ENCODE data around the gene YPEL1. TPM values are rescaled to one million over a fixed set of nuclear protein-coding genes. Genes with fewer than 3 reads are reported as not detected.

The YPEL1 gene
- total RNA-seq, result 1 to 10 TPM; 1.5 to 5.1 (median 2.4) TPM

GRCh38 chr22:21735200-21736083 is at the start of gene YPEL1:
YPEL1 (minus strand) TSS chr22:21735794; CDS start chr22:21710744, 25,050 bp downstream.
- Histone ChIP-seq H3K36me3 (no peaks in the 10 kb centered on the region), H3K9me3 (no peaks in the 10 kb centered on the region), H3K27me3 (no peaks in the 10 kb centered on the region), H3K4me1 (peaks cover 19% of the 10 kb centered on the region), H3K27ac (peak within 1 kb of the TSS; percentile 73), H3K4me3 (peak within 1 kb of the TSS; percentile 68)
- under 1% methylated on average over 31 of the region's 102 CpGs for WGBS
- peak; percentile 96 to 97 for DNase-seq (ENCODE audit: low spot score in 2 of 2)
- peak; percentile 16 to 79 for TF ChIP-seq POLR2A (IDR thresholded peaks at IDR 0.05)
- TF ChIP-seq EP300 (IDR thresholded peaks at IDR 0.05), result no peak

DNA sequence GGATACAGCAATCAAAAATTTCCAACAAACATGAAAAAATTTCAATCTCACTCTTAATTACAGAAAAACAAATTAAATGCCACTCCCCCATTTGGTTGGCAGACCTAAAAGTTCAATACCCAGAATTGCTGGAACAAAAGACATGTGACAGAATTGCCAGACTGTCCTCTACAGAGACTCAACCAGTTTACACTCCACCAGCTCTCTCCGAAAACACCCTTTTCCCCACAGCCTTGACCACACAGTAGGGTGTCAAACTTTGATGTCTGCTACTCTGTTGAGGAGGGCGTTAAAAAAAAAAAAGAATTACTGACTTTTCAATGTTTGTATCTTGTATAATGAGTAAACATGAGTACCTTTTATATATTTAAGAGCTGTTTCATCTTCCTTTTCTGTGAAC is 44.7 kb upstream of the YPEL1 start:
- H3K4me3 ChIP-seq, result no peak overlapping the region
- no peaks in the 10 kb centered on the region for H3K27me3 ChIP-seq
- H3K27ac ChIP-seq, result no peak overlapping the region
- TF ChIP-seq CTCF (IDR thresholded peaks at IDR 0.05) (no peak), EP300 (IDR thresholded peaks at IDR 0.05) (no peak), POLR2AphosphoS5 (IDR thresholded peaks at IDR 0.05) (no peak), POLR2A (IDR thresholded peaks at IDR 0.05) (no peak)
- peaks cover 39% of the 10 kb centered on the region for H3K36me3 ChIP-seq
- no peaks in the 10 kb centered on the region for H3K9me3 ChIP-seq
- WGBS, result 94% methylated on average over 2 of the region's 2 CpGs
- no peaks in the 10 kb centered on the region for H3K4me1 ChIP-seq
- DNase-seq (ENCODE audit: low spot score in 2 of 2), result peak in 1 of 2 donors; percentile 2

- no peak for DNase-seq (ENCODE audit: low spot score in 2 of 2)
- WGBS, result 83% methylated on average over 2 of the region's 2 CpGs
- peaks cover 2% of the 10 kb centered on the region for H3K4me1 ChIP-seq
- no peaks in the 10 kb centered on the region for H3K9me3 ChIP-seq
- no peak overlapping the region for H3K4me3 ChIP-seq
- H3K27me3 ChIP-seq, result no peaks in the 10 kb centered on the region
- TF ChIP-seq CTCF (IDR thresholded peaks at IDR 0.05), result no peak
- no peak for TF ChIP-seq POLR2AphosphoS5 (IDR thresholded peaks at IDR 0.05)
- no peak for TF ChIP-seq EP300 (IDR thresholded peaks at IDR 0.05)
- no peak for TF ChIP-seq POLR2A (IDR thresholded peaks at IDR 0.05)
- H3K36me3 ChIP-seq, result peaks cover 33% of the 10 kb centered on the region
- H3K27ac ChIP-seq, result no peak overlapping the region
These were observed 43.9 kb upstream of the YPEL1 start for GRCh38 chr22:21779444-21779843.

- Histone ChIP-seq H3K4me1 (peaks cover 2% of the 10 kb centered on the region), H3K27ac (no peak overlapping the region), H3K36me3 (peaks cover 27% of the 10 kb centered on the region), H3K4me3 (no peak overlapping the region), H3K9me3 (no peaks in the 10 kb centered on the region), H3K27me3 (no peaks in the 10 kb centered on the region)
- peak in 1 of 2 donors; percentile 35 for DNase-seq (ENCODE audit: low spot score in 2 of 2)
- TF ChIP-seq POLR2A (IDR thresholded peaks at IDR 0.05) (no peak), EP300 (IDR thresholded peaks at IDR 0.05) (no peak), CTCF (IDR thresholded peaks at IDR 0.05) (no peak), POLR2AphosphoS5 (IDR thresholded peaks at IDR 0.05) (no peak)
- 88% methylated on average over 4 of the region's 4 CpGs for WGBS
These were observed 43.2 kb upstream of the YPEL1 start for GRCh38 chr22:21778705-21779363.

GRCh38 chr22:21771631-21771976 is 36.0 kb upstream of the YPEL1 start:
- H3K4me3 ChIP-seq, result no peak overlapping the region
- H3K27me3 ChIP-seq, result no peaks in the 10 kb centered on the region
- H3K36me3 ChIP-seq, result peaks cover 61% of the 10 kb centered on the region
- 98% methylated on average over 4 of the region's 4 CpGs for WGBS
- no peak overlapping the region for H3K27ac ChIP-seq
- peaks cover 2% of the 10 kb centered on the region for H3K4me1 ChIP-seq
- H3K9me3 ChIP-seq, result no peaks in the 10 kb centered on the region
- TF ChIP-seq POLR2A (IDR thresholded peaks at IDR 0.05), result no peak
- TF ChIP-seq POLR2AphosphoS5 (IDR thresholded peaks at IDR 0.05), result no peak
- TF ChIP-seq EP300 (IDR thresholded peaks at IDR 0.05), result no peak
- TF ChIP-seq CTCF (IDR thresholded peaks at IDR 0.05), result no peak
- peak in 1 of 2 donors; percentile 15 for DNase-seq (ENCODE audit: low spot score in 2 of 2)

Measured in suprapubic skin (tissue), 4 donors.